WERI-Rb-1 (cell line): Measurements from ENCODE around the gene LGMN.
"Not testable (repeated sequence)": the region's sequence is repeated elsewhere in the genome, so short reads cannot be mapped to it uniquely, and the experiment has no call there.

ENCODE experiments used
- DNase-seq: peaks from one replicate; pipeline ENCODE4 v3.0.0-alpha.2; 2020
- H3K27ac ChIP-seq: fragments of 250-450 bp; sonication (Bioruptor Pico); 2 replicates; pipeline ENCODE4 v1.5.1; 2020; ENCODE audit warnings: mild to moderate bottlenecking, moderate library complexity
- H3K27me3 ChIP-seq: fragments of 250-450 bp; sonication (Bioruptor Pico); 2 replicates; pipeline ENCODE4 v1.5.1; 2021; ENCODE audit warnings: mild to moderate bottlenecking, low read depth, moderate library complexity; ENCODE audit not compliant: insufficient read depth, severe bottlenecking
- H3K36me3 ChIP-seq: fragments of 250-450 bp; sonication (Bioruptor Pico); 2 replicates; pipeline ENCODE4 v1.5.1; 2020; ENCODE audit warnings: mild to moderate bottlenecking, moderate library complexity
- H3K4me3 ChIP-seq: 2 replicates; pipeline ENCODE4 v1.5.1; 2011; ENCODE audit warnings: low read depth, mild to moderate bottlenecking, control low read depth, low read length
- H3K9me3 ChIP-seq: fragments of 250-450 bp; sonication (Bioruptor Pico); 2 replicates; pipeline ENCODE4 v1.5.1; 2021; ENCODE audit warnings: mild to moderate bottlenecking, moderate library complexity; ENCODE audit not compliant: severe bottlenecking
- TF ChIP-seq, protein P1 (sequence below): IDR thresholded peaks from 2 replicates; pipeline ENCODE4 v1.5.1; 2011; ENCODE audit warnings: low read depth, mild to moderate bottlenecking, control low read depth, inconsistent platforms, low read length

LGMN gene

GRCh38 chr14:92756446-92756845, 8.0 kb upstream of the LGMN start:
- Histone ChIP-seq H3K36me3 (no peaks in the 10 kb centered on the region), H3K27ac (no peak overlapping the region), H3K27me3 (no peaks in the 10 kb centered on the region), H3K4me3 (no peak overlapping the region), H3K9me3 (peaks cover 3% of the 10 kb centered on the region)
- TF ChIP-seq, protein P1, sequence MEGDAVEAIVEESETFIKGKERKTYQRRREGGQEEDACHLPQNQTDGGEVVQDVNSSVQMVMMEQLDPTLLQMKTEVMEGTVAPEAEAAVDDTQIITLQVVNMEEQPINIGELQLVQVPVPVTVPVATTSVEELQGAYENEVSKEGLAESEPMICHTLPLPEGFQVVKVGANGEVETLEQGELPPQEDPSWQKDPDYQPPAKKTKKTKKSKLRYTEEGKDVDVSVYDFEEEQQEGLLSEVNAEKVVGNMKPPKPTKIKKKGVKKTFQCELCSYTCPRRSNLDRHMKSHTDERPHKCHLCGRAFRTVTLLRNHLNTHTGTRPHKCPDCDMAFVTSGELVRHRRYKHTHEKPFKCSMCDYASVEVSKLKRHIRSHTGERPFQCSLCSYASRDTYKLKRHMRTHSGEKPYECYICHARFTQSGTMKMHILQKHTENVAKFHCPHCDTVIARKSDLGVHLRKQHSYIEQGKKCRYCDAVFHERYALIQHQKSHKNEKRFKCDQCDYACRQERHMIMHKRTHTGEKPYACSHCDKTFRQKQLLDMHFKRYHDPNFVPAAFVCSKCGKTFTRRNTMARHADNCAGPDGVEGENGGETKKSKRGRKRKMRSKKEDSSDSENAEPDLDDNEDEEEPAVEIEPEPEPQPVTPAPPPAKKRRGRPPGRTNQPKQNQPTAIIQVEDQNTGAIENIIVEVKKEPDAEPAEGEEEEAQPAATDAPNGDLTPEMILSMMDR = no peak
- no peak for DNase-seq

DNA sequence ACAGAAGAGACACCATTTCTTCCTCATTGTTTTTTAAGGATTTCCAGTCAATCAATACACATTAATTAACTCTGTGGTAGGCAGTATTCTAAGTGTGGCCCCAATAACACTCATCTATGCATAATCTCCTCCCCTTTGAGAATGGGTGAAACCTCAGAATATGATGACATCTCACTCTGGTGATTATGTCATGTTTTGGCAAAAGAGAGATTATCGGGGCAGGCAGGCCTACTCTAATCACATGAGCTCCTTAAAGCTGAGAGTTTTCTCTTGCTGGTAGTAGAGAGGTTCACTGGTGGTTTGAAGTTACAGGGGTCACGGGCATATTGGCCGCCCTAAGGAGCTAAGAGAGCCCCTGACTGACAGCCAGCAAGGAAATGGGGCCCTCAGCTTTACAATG, 7.1 kb upstream of the LGMN start:
- no peaks in the 10 kb centered on the region for H3K27me3 ChIP-seq
- no peak overlapping the region for H3K4me3 ChIP-seq
- TF ChIP-seq, protein P1 = no peak
- peaks cover 3% of the 10 kb centered on the region for H3K9me3 ChIP-seq
- H3K27ac ChIP-seq = peak overlapping the region; percentile 21; the same call in 1 of the 2 replicates
- no peaks in the 10 kb centered on the region for H3K36me3 ChIP-seq
- peak; percentile 38 for DNase-seq

DNA sequence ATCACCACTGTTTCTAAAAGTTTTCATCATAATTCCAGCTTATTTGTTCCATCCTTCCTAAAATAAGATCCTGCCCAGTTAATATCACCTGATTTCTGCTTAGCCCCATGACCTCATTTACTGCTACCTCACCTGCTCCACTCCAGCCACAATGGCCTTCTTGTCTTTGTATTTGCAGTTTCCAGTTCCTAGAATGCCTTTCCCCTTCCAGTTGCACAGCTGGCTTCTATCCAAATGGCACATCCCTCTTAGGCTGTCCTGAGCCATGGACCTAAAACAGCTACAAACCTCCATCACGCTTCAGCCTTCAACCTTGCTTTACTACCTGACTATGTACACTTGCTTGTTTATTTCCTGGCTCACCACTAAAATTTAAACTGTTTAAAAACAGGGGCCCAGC, 6.5 kb upstream of the LGMN start:
- Histone ChIP-seq H3K27ac (0 out of 2 replicates have a peak overlapping the region, but pooled peaks have one; percentile 7), H3K36me3 (no peaks in the 10 kb centered on the region), H3K4me3 (no peak overlapping the region), H3K27me3 (no peaks in the 10 kb centered on the region), H3K9me3 (peaks cover 3% of the 10 kb centered on the region)
- no peak for DNase-seq
- TF ChIP-seq, protein P1 = no peak

DNA sequence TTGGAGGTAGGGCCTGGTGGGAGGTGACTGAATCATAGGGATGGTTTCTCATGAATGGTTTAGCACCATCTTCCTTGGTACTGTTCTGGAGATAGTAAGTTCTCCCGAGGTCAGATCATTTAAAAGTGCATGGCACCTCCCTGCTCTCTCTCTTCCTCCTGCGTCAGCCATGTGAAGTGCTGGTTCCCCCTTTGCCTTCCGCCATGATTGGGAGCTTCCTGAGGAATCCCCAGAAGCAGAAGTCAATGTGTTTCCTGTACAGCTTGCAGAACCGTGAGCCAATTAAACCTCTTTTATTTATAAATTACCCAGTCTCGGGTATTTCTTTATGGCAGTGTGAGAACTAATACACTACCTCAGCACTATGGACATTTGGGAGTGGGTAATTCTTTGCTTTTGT, 4.8 kb upstream of the LGMN start:
- peaks cover 3% of the 10 kb centered on the region for H3K9me3 ChIP-seq
- TF ChIP-seq, protein P1 = no peak
- no peaks in the 10 kb centered on the region for H3K36me3 ChIP-seq
- no peak overlapping the region for H3K4me3 ChIP-seq
- H3K27me3 ChIP-seq = no peaks in the 10 kb centered on the region
- H3K27ac ChIP-seq = no peak overlapping the region
- DNase-seq = no peak

- H3K27ac ChIP-seq = no peak overlapping the region; the same call in 1 of the 2 replicates
- H3K27me3 ChIP-seq = no peaks in the 10 kb centered on the region
- TF ChIP-seq, protein P1 = no peak
- peaks cover 3% of the 10 kb centered on the region for H3K9me3 ChIP-seq
- no peak overlapping the region for H3K4me3 ChIP-seq
- peak; percentile 32 for DNase-seq
- H3K36me3 ChIP-seq = no peaks in the 10 kb centered on the region
These were observed 3.4 kb upstream of the LGMN start for GRCh38 chr14:92751819-92752218.

GRCh38 chr14:92750994-92751400, 2.6 kb upstream of the LGMN start:
- DNase-seq = no peak
- H3K27ac ChIP-seq = peak overlapping the region; percentile 35; the same call in 1 of the 2 replicates

GRCh38 chr14:92750222-92750728, 1.8 kb upstream of the LGMN start:
- H3K36me3 ChIP-seq, DNase-seq, H3K27me3 ChIP-seq, H3K4me3 ChIP-seq, H3K27ac ChIP-seq, H3K9me3 ChIP-seq: not testable (repeated sequence)

More at GRCh38 chr14:92750994-92751400, 2.6 kb upstream of the LGMN start:
- no peak overlapping the region for H3K4me3 ChIP-seq
- TF ChIP-seq, protein P1 = no peak
- no peaks in the 10 kb centered on the region for H3K36me3 ChIP-seq
- peaks cover 3% of the 10 kb centered on the region for H3K9me3 ChIP-seq
- H3K27me3 ChIP-seq = no peaks in the 10 kb centered on the region
